Keratinocyte (primary cell): ENCODE results near the gene A4GNT. TPM values are rescaled to one million over a fixed set of nuclear protein-coding genes. Genes with fewer than 3 reads are reported as not detected.

Source experiments
- DNase-seq: peaks from one replicate; pipeline ENCODE4 v3.0.0-alpha.2; 2011; ENCODE audit warnings: low read depth, missing footprints, low spot score
- FAIRE-seq: peaks from 2 replicates; lab custom pipeline; 2011; peaks lifted over from hg19 to GRCh38; lab: Jason Lieb, UNC
- H2AFZ ChIP-seq: 2 replicates; pipeline ENCODE4 v1.6.0; 2012; ENCODE audit warnings: low read length, control low read depth, inconsistent platforms; ENCODE audit not compliant: control insufficient read depth
- H3K27ac ChIP-seq: 2 replicates; pipeline ENCODE4 v1.5.1; 2011; ENCODE audit warnings: low read length; ENCODE audit not compliant: control insufficient read depth, insufficient read depth
- H3K27me3 ChIP-seq: 3 replicates; pipeline ENCODE4 v1.6.0; 2011; ENCODE audit warnings: low read length; ENCODE audit not compliant: control insufficient read depth, insufficient read depth; ENCODE audit errors: extremely low read depth
- H3K36me3 ChIP-seq, 2 experiments: 2 replicates in 1 of 2; 3 replicates in 1 of 2; pipeline ENCODE4 v1.5.1; 2011; ENCODE audit warnings: low read length in 2 of 2, mild to moderate bottlenecking in 1 of 2; ENCODE audit not compliant: control insufficient read depth in 2 of 2, insufficient read depth in 2 of 2; ENCODE audit errors: extremely low read depth in 1 of 2
- H3K4me1 ChIP-seq: 3 replicates; pipeline ENCODE4 v1.5.1; 2011; ENCODE audit warnings: low read length; ENCODE audit not compliant: control insufficient read depth, insufficient read depth; ENCODE audit errors: extremely low read depth
- H3K4me2 ChIP-seq: 3 replicates; pipeline ENCODE4 v1.6.0; 2011; ENCODE audit warnings: low read depth, low read length; ENCODE audit not compliant: control insufficient read depth, insufficient read depth; ENCODE audit errors: extremely low read depth
- H3K4me3 ChIP-seq, 3 experiments: fragments of 200-600 bp in 1 of 3; sonication (generic) in 1 of 3; 2 replicates in 2 of 3; 3 replicates in 1 of 3; pipeline ENCODE4 v1.5.1; 2011 to 2016; ENCODE audit warnings: low read length in 3 of 3, mild to moderate bottlenecking in 3 of 3, control low read depth in 2 of 3, inconsistent platforms in 1 of 3, low read depth in 1 of 3, mixed read lengths in 1 of 3, mixed run types in 1 of 3, moderate library complexity in 1 of 3; ENCODE audit not compliant: control insufficient read depth in 2 of 3, insufficient read depth in 2 of 3; ENCODE audit errors: extremely low read depth in 1 of 3
- H3K79me2 ChIP-seq: 2 replicates; pipeline ENCODE4 v1.6.0; 2012; ENCODE audit warnings: low read length; ENCODE audit not compliant: control insufficient read depth, insufficient read depth
- H3K9ac ChIP-seq: 3 replicates; pipeline ENCODE4 v1.6.0; 2011; ENCODE audit warnings: low read length; ENCODE audit not compliant: control insufficient read depth, insufficient read depth; ENCODE audit errors: extremely low read depth
- H3K9me1 ChIP-seq: 3 replicates; pipeline ENCODE4 v1.6.0; 2011; ENCODE audit warnings: low read length; ENCODE audit not compliant: control insufficient read depth, insufficient read depth; ENCODE audit errors: extremely low read depth
- H3K9me3 ChIP-seq: 2 replicates; pipeline ENCODE4 v1.5.1; 2012; ENCODE audit warnings: low read depth, low read length; ENCODE audit not compliant: control insufficient read depth
- H4K20me1 ChIP-seq: 3 replicates; pipeline ENCODE4 v1.6.0; 2011; ENCODE audit warnings: low read length; ENCODE audit not compliant: control insufficient read depth, insufficient read depth; ENCODE audit errors: extremely low read depth
- EZH2 ChIP-seq: IDR thresholded peaks from one replicate; pipeline ENCODE4 v1.6.1; 2012; ENCODE audit warnings: inconsistent platforms, mild to moderate bottlenecking, low read length, moderate library complexity
- dilution Hi-C: fragments of 300-500 bp; cut with MboI; formaldehyde crosslinking; loops from one replicate; pipeline ENCODE4 v1.7.0; 2020; ENCODE audit warnings: low sequenced_read_pairs; ENCODE audit not compliant: extremely low pct_ligation_motif_present
- polyA plus RNA-seq, 5 experiments: library from polyadenylated mRNA; depleted of rRNA in 3 of 5; stranded (reverse) in 3 of 5; stranded (forward) in 1 of 5; unstranded in 1 of 5; fragments of >200 nt; gene quantifications; 1 replicate in 1 of 5; 2 replicates in 3 of 5; 3 replicates in 1 of 5; pipeline versions ENCODE4 v1.2.1 to v1.2.3, GENCODE V29; 2011 to 2012; ENCODE audit warnings: missing spikeins in 2 of 5, low read depth in 1 of 5, low replicate concordance in 1 of 5
- TF ChIP-seq, protein P1 (sequence below), 3 experiments: IDR thresholded peaks in 1 of 3; conservative IDR thresholded peaks in 1 of 3; optimal IDR thresholded peaks in 1 of 3; 2 replicates in 2 of 3; 3 replicates in 1 of 3; pipeline versions ENCODE3 to v1.5.1; 2011; ENCODE audit warnings: low read length in 3 of 3, mild to moderate bottlenecking in 3 of 3, moderate library complexity in 2 of 3, control low read depth in 1 of 3, inconsistent platforms in 1 of 3; ENCODE audit not compliant: insufficient read depth in 2 of 3; ENCODE audit errors: extremely low read depth in 1 of 3

A4GNT gene
- polyA plus RNA-seq, 1 donor (not counting 4 experiments of a cell fraction or from before 2014, with no cell fraction given): not detected

DNA sequence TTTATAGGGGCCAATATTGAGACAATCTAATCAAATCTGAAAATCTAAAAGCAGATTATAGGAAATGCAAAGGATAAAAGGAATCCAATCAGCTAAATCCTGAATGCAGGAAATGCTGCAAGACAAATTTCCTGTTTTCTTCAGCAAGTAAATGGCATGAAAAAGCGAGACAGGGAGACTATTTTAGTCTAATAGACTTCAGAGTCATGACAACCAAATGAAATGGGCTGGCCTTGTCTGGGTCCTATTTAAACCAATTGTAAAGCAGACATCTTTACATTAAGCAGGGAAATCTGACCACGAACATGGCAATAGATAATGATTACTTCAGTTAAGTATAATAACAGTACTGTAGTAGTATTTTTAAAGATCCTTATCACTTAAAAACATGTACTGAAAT, 40.4 kb upstream of the A4GNT start:
- Histone ChIP-seq H3K9ac (no peak overlapping the region), H3K4me2 (no peak overlapping the region), H3K9me1 (no peaks in the 10 kb centered on the region), H3K27me3 (no peaks in the 10 kb centered on the region), H3K4me3 (no peak overlapping the region), H3K79me2 (peaks cover 27% of the 10 kb centered on the region), H3K36me3 (peaks cover 0 to 3% of the 10 kb centered on the region in 2 experiments), H4K20me1 (no peaks in the 10 kb centered on the region), H3K9me3 (no peaks in the 10 kb centered on the region), H2AFZ (no peak overlapping the region), H3K27ac (no peak overlapping the region), H3K4me1 (peaks cover 9% of the 10 kb centered on the region)
- FAIRE-seq (no peak), DNase-seq (no peak)
- no peak for TF ChIP-seq EZH2
- TF ChIP-seq, protein P1, sequence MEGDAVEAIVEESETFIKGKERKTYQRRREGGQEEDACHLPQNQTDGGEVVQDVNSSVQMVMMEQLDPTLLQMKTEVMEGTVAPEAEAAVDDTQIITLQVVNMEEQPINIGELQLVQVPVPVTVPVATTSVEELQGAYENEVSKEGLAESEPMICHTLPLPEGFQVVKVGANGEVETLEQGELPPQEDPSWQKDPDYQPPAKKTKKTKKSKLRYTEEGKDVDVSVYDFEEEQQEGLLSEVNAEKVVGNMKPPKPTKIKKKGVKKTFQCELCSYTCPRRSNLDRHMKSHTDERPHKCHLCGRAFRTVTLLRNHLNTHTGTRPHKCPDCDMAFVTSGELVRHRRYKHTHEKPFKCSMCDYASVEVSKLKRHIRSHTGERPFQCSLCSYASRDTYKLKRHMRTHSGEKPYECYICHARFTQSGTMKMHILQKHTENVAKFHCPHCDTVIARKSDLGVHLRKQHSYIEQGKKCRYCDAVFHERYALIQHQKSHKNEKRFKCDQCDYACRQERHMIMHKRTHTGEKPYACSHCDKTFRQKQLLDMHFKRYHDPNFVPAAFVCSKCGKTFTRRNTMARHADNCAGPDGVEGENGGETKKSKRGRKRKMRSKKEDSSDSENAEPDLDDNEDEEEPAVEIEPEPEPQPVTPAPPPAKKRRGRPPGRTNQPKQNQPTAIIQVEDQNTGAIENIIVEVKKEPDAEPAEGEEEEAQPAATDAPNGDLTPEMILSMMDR (optimal IDR thresholded peaks at IDR 0.05 in 1 of 3, IDR thresholded peaks at IDR 0.05 in 1 of 3, conservative IDR thresholded peaks at IDR 0.05 in 1 of 3; ENCODE audit: extremely low read depth in 1 of 3, insufficient read depth in 2 of 3, low read length in 3 of 3): no peak
- dilution Hi-C loops: no loop called here

DNA sequence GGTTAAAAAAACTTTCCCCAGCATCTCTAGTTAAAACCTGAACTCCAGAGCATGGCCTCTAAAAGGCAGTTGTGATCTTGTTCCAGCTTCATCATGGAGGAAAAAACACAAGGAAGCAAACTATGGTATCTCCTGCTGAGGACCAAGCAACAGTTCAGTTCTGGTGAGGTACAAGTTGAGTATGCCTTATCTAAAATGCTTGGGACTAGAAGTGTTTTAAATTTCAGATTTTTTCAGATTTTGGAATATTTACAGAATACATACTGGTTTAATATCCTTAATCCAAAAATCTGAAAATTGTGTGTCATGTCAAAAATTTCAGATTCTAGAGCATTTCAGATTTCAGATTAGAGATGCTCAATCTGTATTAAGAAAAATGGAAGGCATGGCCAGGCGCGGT, 32.9 kb upstream of the A4GNT start:
- FAIRE-seq (no peak), DNase-seq (no peak)
- H3K9me1 ChIP-seq: no peaks in the 10 kb centered on the region
- no peaks in the 10 kb centered on the region for H3K9me3 ChIP-seq
- no peaks in the 10 kb centered on the region for H3K79me2 ChIP-seq
- no peak overlapping the region for H3K27ac ChIP-seq
- dilution Hi-C loops: no loop called here
- H2AFZ ChIP-seq: no peak overlapping the region
- TF ChIP-seq, protein P1 (optimal IDR thresholded peaks at IDR 0.05 in 1 of 3, IDR thresholded peaks at IDR 0.05 in 1 of 3, conservative IDR thresholded peaks at IDR 0.05 in 1 of 3; ENCODE audit: extremely low read depth in 1 of 3, insufficient read depth in 2 of 3, low read length in 3 of 3): no peak
- no peak for TF ChIP-seq EZH2
- no peak overlapping the region for H3K4me2 ChIP-seq
- no peak overlapping the region for H3K9ac ChIP-seq
- H4K20me1 ChIP-seq: no peaks in the 10 kb centered on the region
- H3K36me3 ChIP-seq: peaks cover 10 to 20% of the 10 kb centered on the region in 2 experiments
- H3K4me1 ChIP-seq: no peaks in the 10 kb centered on the region
- no peaks in the 10 kb centered on the region for H3K27me3 ChIP-seq
- no peak overlapping the region for H3K4me3 ChIP-seq
